Measurements from ENCODE around the gene DAP.

- TF ChIP-seq POLR2A (IDR thresholded peaks at IDR 0.05): no peak
- TF ChIP-seq CTCF (IDR thresholded peaks at IDR 0.05): no peak
Observed at GRCh38 chr5:10645671-10646070, 115.4 kb downstream of the DAP start.

Measured in adrenal gland (tissue), 5 donors.